Right lobe of liver (tissue), 4 donors: Measurements from ENCODE around the gene PTPA.

ENCODE experiments used
- POLR2A ChIP-seq: fragments of 450-650 bp; IDR thresholded peaks from one replicate; pipeline ENCODE4 v1.6.1; 2017; ENCODE audit warnings: antibody characterized with exemption, mild to moderate bottlenecking
- TF ChIP-seq, protein P1 (sequence below), 4 donors: fragments of 200-600 bp in 3 of 4; fragments of 450-650 bp in 1 of 4; IDR thresholded peaks; one replicate each; pipeline versions ENCODE4 v1.5.1 to v1.8.0; 2016 to 2022; ENCODE audit warnings: antibody characterized with exemption in 4 of 4, mild to moderate bottlenecking in 2 of 4
- donor health status: DM: no; HTN: no; CAD: no.
- donor health status: DM: no; HTN: no; CAD: no.
- donor health status: DM: no; HTN: yes; CAD: no.

DNA sequence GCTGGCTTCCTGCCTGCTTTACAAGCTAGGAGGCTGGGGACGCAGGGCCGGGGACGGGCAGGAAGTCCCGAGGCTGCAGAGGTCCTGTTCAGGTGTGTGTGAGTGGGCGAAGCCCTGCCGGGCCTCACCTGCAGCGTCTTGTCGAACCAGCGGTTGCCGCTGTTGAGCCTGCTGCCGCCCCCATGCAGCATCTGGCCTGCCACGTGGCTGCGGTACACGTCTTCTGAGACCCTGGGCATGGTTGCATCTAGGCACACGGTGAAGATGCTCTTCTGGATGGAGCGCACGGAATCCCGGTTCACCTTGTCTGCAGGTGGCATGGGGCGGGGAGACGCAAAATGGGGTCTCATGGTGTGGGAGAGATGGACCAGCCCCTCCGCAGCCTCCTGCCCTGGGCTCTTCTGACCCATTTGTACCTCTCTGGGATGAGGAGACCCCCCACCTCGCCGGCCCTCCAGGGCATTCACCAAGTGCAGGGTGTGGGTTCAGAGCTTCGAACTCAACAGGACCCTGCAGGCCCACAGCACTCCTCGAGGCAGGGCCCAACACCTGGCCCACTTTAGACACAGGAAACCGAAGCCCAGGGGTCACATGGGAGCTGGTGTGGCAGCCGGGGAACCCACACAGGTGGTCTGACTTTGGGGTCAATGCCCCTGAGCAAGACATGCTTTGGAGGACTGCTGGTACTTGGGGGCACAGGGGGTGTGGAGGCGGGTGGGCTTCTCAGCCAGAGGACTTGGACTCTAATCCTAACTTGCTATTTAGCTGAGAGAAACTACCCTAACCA, 10.6 kb upstream of the PTPA start:
- no peak for TF ChIP-seq POLR2A
- TF ChIP-seq, protein P1, sequence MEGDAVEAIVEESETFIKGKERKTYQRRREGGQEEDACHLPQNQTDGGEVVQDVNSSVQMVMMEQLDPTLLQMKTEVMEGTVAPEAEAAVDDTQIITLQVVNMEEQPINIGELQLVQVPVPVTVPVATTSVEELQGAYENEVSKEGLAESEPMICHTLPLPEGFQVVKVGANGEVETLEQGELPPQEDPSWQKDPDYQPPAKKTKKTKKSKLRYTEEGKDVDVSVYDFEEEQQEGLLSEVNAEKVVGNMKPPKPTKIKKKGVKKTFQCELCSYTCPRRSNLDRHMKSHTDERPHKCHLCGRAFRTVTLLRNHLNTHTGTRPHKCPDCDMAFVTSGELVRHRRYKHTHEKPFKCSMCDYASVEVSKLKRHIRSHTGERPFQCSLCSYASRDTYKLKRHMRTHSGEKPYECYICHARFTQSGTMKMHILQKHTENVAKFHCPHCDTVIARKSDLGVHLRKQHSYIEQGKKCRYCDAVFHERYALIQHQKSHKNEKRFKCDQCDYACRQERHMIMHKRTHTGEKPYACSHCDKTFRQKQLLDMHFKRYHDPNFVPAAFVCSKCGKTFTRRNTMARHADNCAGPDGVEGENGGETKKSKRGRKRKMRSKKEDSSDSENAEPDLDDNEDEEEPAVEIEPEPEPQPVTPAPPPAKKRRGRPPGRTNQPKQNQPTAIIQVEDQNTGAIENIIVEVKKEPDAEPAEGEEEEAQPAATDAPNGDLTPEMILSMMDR (IDR thresholded peaks at IDR 0.05): no peak
